ENCODE results near the gene KIF2C. TPM values are rescaled to one million over a fixed set of nuclear protein-coding genes. Genes with fewer than 3 reads are reported as not detected.

The KIF2C gene
- total and polyA plus RNA-seq, 2 of the 4 experiments (the other 2 are of a cell fraction), result 31.6 to 45.0 TPM

GRCh38 chr1:44724296-44724954 is 15.2 kb upstream of the KIF2C start:
- Histone ChIP-seq H3K79me1 (ENCODE audit: low read depth in 1 of 2, low read length in 2 of 2) (no peaks in the 10 kb centered on the region), H3K27ac (ENCODE audit: insufficient read depth, low read length) (no peak overlapping the region), H3K18ac (ENCODE audit: low read depth, low read length) (no peak overlapping the region), H4K91ac (ENCODE audit: insufficient read depth, low read depth, low read length) (no peak overlapping the region), H2AK5ac (ENCODE audit: low read depth, low read length) (no peak overlapping the region), H2AK9ac (replicated peaks; ENCODE audit: low read depth, low read length, poor library complexity) (no peak overlapping the region), H3K56ac (ENCODE audit: extremely low read depth, insufficient read depth, low read length) (no peak overlapping the region), H3K9ac (ENCODE audit: low read depth, low read length) (no peak overlapping the region), H2BK120ac (ENCODE audit: low read depth, low read length) (no peak overlapping the region), H3K14ac (replicated peaks; ENCODE audit: low read depth, low read length) (no peak overlapping the region), H3K4ac (ENCODE audit: low read depth, low read length) (no peak overlapping the region), H3K27me3 (ENCODE audit: control insufficient read depth, insufficient read depth, low read length) (no peaks in the 10 kb centered on the region), H3K9me3 (ENCODE audit: control insufficient read depth, insufficient read depth, low read length) (no peaks in the 10 kb centered on the region), H4K20me1 (ENCODE audit: insufficient read depth, low read length) (no peaks in the 10 kb centered on the region), H3K4me1 (ENCODE audit: control insufficient read depth, insufficient read depth, low read length) (peaks cover 2% of the 10 kb centered on the region; the same call in 1 of the 2 replicates), H2AFZ (replicated peaks; ENCODE audit: low read length, poor library complexity) (no peak overlapping the region), H4K8ac (ENCODE audit: low read depth in 2 of 2, low read length in 2 of 2) (no peak overlapping the region), H3K4me3 (ENCODE audit: insufficient read depth, low read depth, low read length) (no peak overlapping the region), H2BK15ac (ENCODE audit: low read depth, low read length) (no peak overlapping the region), H3K23ac (ENCODE audit: low read depth, low read length) (no peak overlapping the region), H3K36me3 (ENCODE audit: control insufficient read depth, insufficient read depth, low read length) (no peaks in the 10 kb centered on the region), H3K4me2 (ENCODE audit: low read depth, low read length) (no peak overlapping the region), H2BK5ac (ENCODE audit: low read depth, low read length, poor library complexity, severe bottlenecking) (no peak overlapping the region), H3K9me1 (ENCODE audit: insufficient read depth, low read length) (peaks cover 6% of the 10 kb centered on the region; the same call in 1 of the 2 replicates), H2BK20ac (ENCODE audit: low read depth, low read length) (no peak overlapping the region), H4K5ac (ENCODE audit: low read depth, low read length) (no peak overlapping the region)
- TF ChIP-seq BHLHE40 (IDR thresholded peaks at IDR 0.05; ENCODE audit: low read depth, low read length) (no peak), FOS (IDR thresholded peaks at IDR 0.05; ENCODE audit: low read depth, low read length) (no peak), RAD21 (IDR thresholded peaks at IDR 0.05; ENCODE audit: low read length) (no peak), MAFK (IDR thresholded peaks at IDR 0.05; ENCODE audit: low read depth, low read length) (no peak), CHD1 (IDR thresholded peaks at IDR 0.05; ENCODE audit: low read depth, low read length) (no peak), CTCF (conservative IDR thresholded peaks at IDR 0.05; ENCODE audit: low read depth, low read length) (no peak)
- POLR2A ChIA-PET (ENCODE audit: unreplicated experiment), result no interaction called here
- no peak for ATAC-seq (ENCODE audit: low read depth)
- WGBS, 2 experiments (ENCODE audit: extremely low coverage in 2 of 2, insufficient read length in 1 of 2), result 79% methylated on average over 49 of the region's 64 CpGs; no CpG with 5 or more reads in 1 of the 2 experiments
- dilution Hi-C loops (cut with HindIII; ENCODE audit: low sequenced_read_pairs, unreplicated experiment), result no loop called here
- in situ Hi-C loops (cut with MboI; ENCODE audit: low sequenced_read_pairs), result no loop called here
- BruUV-seq (replicated peaks), result no TSS peak
- CTCF ChIA-PET, result no interaction called here
- no peak for DNase-seq
- intact Hi-C loops (cut with micrococcal nuclease), result no loop called here

All from IMR-90 (cell line).